Endothelial cell of umbilical vein (primary cell): ENCODE results near the gene ITSN1. TPM values are rescaled to one million over a fixed set of nuclear protein-coding genes. Genes with fewer than 3 reads are reported as not detected.

ENCODE experiments used
- BruUV-seq: library from RNA; stranded (reverse); fragments of 400-500 nt; replicated peaks from 2 replicates; lab custom pipeline; 2021; lab: Mats Ljungman, UMichigan
- CTCF ChIA-PET: fragments of 300-600, 350-600 bp; sonication (Branson Sonifier 250); formaldehyde crosslinking; loops from one replicate; lab custom pipeline; 2021; ENCODE audit warnings: antibody characterized with exemption, inconsistent platforms; lab: Charles Lee
- POLR2A ChIA-PET: fragments of 300-600, 350-600 bp; sonication (Branson Sonifier 250); formaldehyde crosslinking; loops from one replicate; lab custom pipeline; 2021; ENCODE audit warnings: antibody characterized with exemption, inconsistent platforms; lab: Charles Lee
- DNase-seq: peaks from one replicate; pipeline ENCODE4 v3.0.0-alpha.2; 2011; ENCODE audit warnings: low read depth, low spot score
- FAIRE-seq: peaks from 2 replicates; lab custom pipeline; 2011; peaks lifted over from hg19 to GRCh38; lab: Jason Lieb, UNC
- H2AFZ ChIP-seq: 2 replicates; pipeline ENCODE4 v1.6.0; 2012; ENCODE audit warnings: low read depth, low read length, control low read depth, inconsistent platforms
- H3K27ac ChIP-seq: 2 replicates; pipeline ENCODE4 v1.5.1; 2011; ENCODE audit warnings: low read depth, mild to moderate bottlenecking, control low read depth, low read length, moderate library complexity; ENCODE audit not compliant: insufficient read depth
- H3K27me3 ChIP-seq, 2 experiments: 2 replicates each; pipeline versions ENCODE4 v1.6.0 to v1.6.1; 2011; ENCODE audit warnings: low read length in 2 of 2, mixed read lengths in 1 of 2; ENCODE audit not compliant: control insufficient read depth in 2 of 2, insufficient read depth in 2 of 2
- H3K36me3 ChIP-seq, 2 experiments: 2 replicates in 1 of 2; 3 replicates in 1 of 2; pipeline ENCODE4 v1.5.1; 2011; ENCODE audit warnings: low read length in 2 of 2, mild to moderate bottlenecking in 1 of 2, moderate library complexity in 1 of 2; ENCODE audit not compliant: control insufficient read depth in 2 of 2, insufficient read depth in 2 of 2; ENCODE audit errors: extremely low read depth in 1 of 2
- H3K4me1 ChIP-seq: 3 replicates; pipeline ENCODE4 v1.5.1; 2011; ENCODE audit warnings: mild to moderate bottlenecking, low read length; ENCODE audit not compliant: control insufficient read depth, insufficient read depth; ENCODE audit errors: extremely low read depth
- H3K4me2 ChIP-seq: 2 replicates; pipeline ENCODE4 v1.6.1; 2011; ENCODE audit warnings: low read length, control low read depth, mixed read lengths; ENCODE audit not compliant: insufficient read depth
- H3K4me3 ChIP-seq, 3 experiments: fragments of 200-600 bp in 1 of 3; sonication (generic), shearing (Covaris generic) in 1 of 3; replicated peaks in 1 of 3; 2 replicates each; pipeline ENCODE4 v1.5.1; 2011 to 2016; ENCODE audit warnings: control low read depth in 3 of 3, low read length in 3 of 3, mild to moderate bottlenecking in 2 of 3, inconsistent platforms in 1 of 3, low read depth in 1 of 3, moderate library complexity in 1 of 3; ENCODE audit not compliant: insufficient read depth in 1 of 3
- H3K79me2 ChIP-seq: 2 replicates; pipeline ENCODE4 v1.6.0; 2012; ENCODE audit warnings: low read length, inconsistent platforms; ENCODE audit not compliant: control insufficient read depth, insufficient read depth
- H3K9ac ChIP-seq: replicated peaks from 2 replicates; pipeline ENCODE3; 2011; ENCODE audit warnings: low read length, control low read depth; ENCODE audit not compliant: insufficient read depth; ENCODE audit errors: extremely low read depth
- H3K9me1 ChIP-seq: replicated peaks from 3 replicates; pipeline ENCODE4 v1.6.0; 2011; ENCODE audit warnings: mild to moderate bottlenecking, low read length; ENCODE audit not compliant: control insufficient read depth, insufficient read depth; ENCODE audit errors: extremely low read depth
- H3K9me3 ChIP-seq: replicated peaks from 2 replicates; pipeline ENCODE4 v1.5.1; 2012; ENCODE audit warnings: low read length, inconsistent platforms; ENCODE audit not compliant: control insufficient read depth, insufficient read depth
- H4K20me1 ChIP-seq: replicated peaks from 2 replicates; pipeline ENCODE3; 2011; ENCODE audit warnings: mild to moderate bottlenecking, low read length; ENCODE audit not compliant: control insufficient read depth, insufficient read depth; ENCODE audit errors: extremely low read depth
- EZH2 ChIP-seq: IDR thresholded peaks from 2 replicates; pipeline ENCODE4 v1.6.1; 2012; ENCODE audit warnings: borderline replicate concordance, low read depth, mild to moderate bottlenecking, moderate library complexity, low read length, inconsistent platforms; ENCODE audit not compliant: severe bottlenecking
- FOS ChIP-seq: IDR thresholded peaks from 2 replicates; pipeline ENCODE4 v1.6.1; 2011; ENCODE audit warnings: mild to moderate bottlenecking, low read length, moderate library complexity, borderline replicate concordance; ENCODE audit not compliant: insufficient read depth
- GATA2 ChIP-seq: IDR thresholded peaks from 2 replicates; pipeline ENCODE4 v1.7.0; 2011; ENCODE audit warnings: low read depth, mild to moderate bottlenecking, moderate library complexity, mixed read lengths, low read length; ENCODE audit not compliant: insufficient read length, insufficient read depth
- JUN ChIP-seq: IDR thresholded peaks from 2 replicates; pipeline ENCODE4 v1.6.1; 2011; ENCODE audit warnings: borderline replicate concordance, low read depth; ENCODE audit not compliant: insufficient read length, insufficient read depth
- MYC ChIP-seq: IDR thresholded peaks from one replicate; pipeline ENCODE4 v1.6.1; 2011; ENCODE audit warnings: mild to moderate bottlenecking, low read depth, low read length
- POLR2A ChIP-seq: IDR thresholded peaks from 2 replicates; pipeline ENCODE4 v1.6.1; 2012; ENCODE audit warnings: low read depth, mild to moderate bottlenecking, control low read depth, low read length
- dilution Hi-C: fragments of 300-500 bp; cut with MboI; formaldehyde crosslinking; loops from one replicate; pipeline ENCODE4 v1.15.0; 2019; ENCODE audit warnings: low sequenced_read_pairs; ENCODE audit not compliant: extremely low pct_ligation_motif_present
- intact Hi-C: fragments of 100-400 bp; cut with micrococcal nuclease; formaldehyde crosslinking; loops from one replicate; pipeline ENCODE4 v1.10.0; 2022
- polyA plus RNA-seq, 4 experiments: library from polyadenylated mRNA; depleted of rRNA in 3 of 4; stranded (reverse) in 3 of 4; unstranded in 1 of 4; fragments of >200 nt; gene quantifications; 2 replicates each; pipeline versions ENCODE4 v1.2.1 to v1.2.3, GENCODE V29; 2011 to 2012; ENCODE audit warnings: missing spikeins in 1 of 4
- total RNA-seq: library from RNA; stranded (reverse); gene quantifications from 2 replicates; pipeline ENCODE4 v1.2.3, GENCODE V29; 2021
- TF ChIP-seq, protein P1 (sequence below), 2 donors: IDR thresholded peaks; 1 replicate in 1 of 2; 2 replicates in 1 of 2; pipeline ENCODE4 v1.5.1; 2011; ENCODE audit warnings: low read length in 2 of 2, mild to moderate bottlenecking in 2 of 2, moderate library complexity in 2 of 2, control low read depth in 1 of 2, inconsistent platforms in 1 of 2, low read depth in 1 of 2; ENCODE audit not compliant: insufficient read depth in 1 of 2; ENCODE audit errors: extremely low read depth in 1 of 2
- TF ChIP-seq, protein P2 (sequence below): IDR thresholded peaks from 2 replicates; pipeline ENCODE4 v1.6.1; 2011; ENCODE audit not compliant: insufficient read depth, insufficient read length

ITSN1 gene
- total and polyA plus RNA-seq, 2 donors (not counting 3 experiments of a cell fraction or from before 2014, with no cell fraction given): 72.2 to 86.8 TPM

DNA sequence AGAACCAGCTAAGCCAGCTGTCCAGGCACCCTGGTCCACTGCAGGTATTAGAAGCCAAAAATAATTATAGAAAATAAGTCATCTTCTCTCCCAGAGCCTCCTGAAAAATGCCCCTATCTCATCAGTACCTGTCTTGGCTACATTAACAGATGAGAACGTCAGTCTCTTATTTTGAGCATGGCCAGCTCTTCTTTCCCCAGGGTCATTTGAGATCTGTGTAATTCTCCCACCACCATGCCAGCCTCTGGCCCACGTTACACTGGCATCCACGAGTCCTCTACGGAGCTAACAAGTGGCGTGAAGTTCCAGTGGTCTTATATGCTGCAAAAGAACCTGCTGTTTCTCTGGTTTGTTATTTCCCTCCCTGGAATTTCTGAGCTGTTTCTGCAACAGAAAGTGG is 155.3 kb downstream of the ITSN1 start:
- TF ChIP-seq JUN (no peak), FOS (no peak), GATA2 (no peak), MYC (no peak), POLR2A (no peak), EZH2 (no peak)
- TF ChIP-seq, protein P1, sequence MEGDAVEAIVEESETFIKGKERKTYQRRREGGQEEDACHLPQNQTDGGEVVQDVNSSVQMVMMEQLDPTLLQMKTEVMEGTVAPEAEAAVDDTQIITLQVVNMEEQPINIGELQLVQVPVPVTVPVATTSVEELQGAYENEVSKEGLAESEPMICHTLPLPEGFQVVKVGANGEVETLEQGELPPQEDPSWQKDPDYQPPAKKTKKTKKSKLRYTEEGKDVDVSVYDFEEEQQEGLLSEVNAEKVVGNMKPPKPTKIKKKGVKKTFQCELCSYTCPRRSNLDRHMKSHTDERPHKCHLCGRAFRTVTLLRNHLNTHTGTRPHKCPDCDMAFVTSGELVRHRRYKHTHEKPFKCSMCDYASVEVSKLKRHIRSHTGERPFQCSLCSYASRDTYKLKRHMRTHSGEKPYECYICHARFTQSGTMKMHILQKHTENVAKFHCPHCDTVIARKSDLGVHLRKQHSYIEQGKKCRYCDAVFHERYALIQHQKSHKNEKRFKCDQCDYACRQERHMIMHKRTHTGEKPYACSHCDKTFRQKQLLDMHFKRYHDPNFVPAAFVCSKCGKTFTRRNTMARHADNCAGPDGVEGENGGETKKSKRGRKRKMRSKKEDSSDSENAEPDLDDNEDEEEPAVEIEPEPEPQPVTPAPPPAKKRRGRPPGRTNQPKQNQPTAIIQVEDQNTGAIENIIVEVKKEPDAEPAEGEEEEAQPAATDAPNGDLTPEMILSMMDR (IDR thresholded peaks at IDR 0.05; ENCODE audit: extremely low read depth in 1 of 2, insufficient read depth in 1 of 2, low read depth in 1 of 2, low read length in 2 of 2): no peak
- TF ChIP-seq, protein P2, sequence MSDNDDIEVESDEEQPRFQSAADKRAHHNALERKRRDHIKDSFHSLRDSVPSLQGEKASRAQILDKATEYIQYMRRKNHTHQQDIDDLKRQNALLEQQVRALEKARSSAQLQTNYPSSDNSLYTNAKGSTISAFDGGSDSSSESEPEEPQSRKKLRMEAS: no peak
- Histone ChIP-seq H3K4me1 (no peaks in the 10 kb centered on the region), H2AFZ (no peak overlapping the region), H3K27ac (no peak overlapping the region), H3K27me3 (no peaks in the 10 kb centered on the region), H3K4me2 (no peak overlapping the region), H3K79me2 (no peaks in the 10 kb centered on the region), H3K9me1 (no peaks in the 10 kb centered on the region), H3K9me3 (no peaks in the 10 kb centered on the region), H4K20me1 (no peaks in the 10 kb centered on the region), H3K4me3 (no peak overlapping the region), H3K9ac (no peak overlapping the region), H3K36me3 (peaks cover 15 to 24% of the 10 kb centered on the region in 2 experiments)
- ChIA-PET CTCF (interaction anchor here (0.6 to 2.8 kb wide), 4 partner anchors 15 to 192 kb away, joined by 3 to 12 read pairs (median 3); no protein-coding TSS in a partner anchor), POLR2A (no interaction called here)
- BruUV-seq: no TSS peak
- intact Hi-C loops: no loop called here
- FAIRE-seq: no peak
- no peak for DNase-seq
- dilution Hi-C loops: no loop called here
